Ectodermal cell (in vitro differentiated cells): ENCODE measurements around the gene SMIM13. TPM values are rescaled to one million over a fixed set of nuclear protein-coding genes. Genes with fewer than 3 reads are reported as not detected.
A peak's percentile ranks its signal among the peaks of the same experiment; 100 is the strongest.

Experiments used
- H3K27ac ChIP-seq: 2 replicates; pipeline ENCODE4 v1.7.0; 2013; ENCODE audit warnings: mild to moderate bottlenecking, low read depth, low read length; ENCODE audit not compliant: insufficient read depth, poor library complexity, severe bottlenecking
- H3K27me3 ChIP-seq: 2 replicates; pipeline ENCODE4 v1.7.0; 2013; ENCODE audit warnings: mild to moderate bottlenecking, low read length; ENCODE audit not compliant: insufficient read depth, control insufficient read depth, poor library complexity, severe bottlenecking
- H3K36me3 ChIP-seq: one replicate; pipeline ENCODE4 v1.7.0; 2013; ENCODE audit warnings: low read length; ENCODE audit not compliant: control insufficient read depth, insufficient read depth
- H3K4me1 ChIP-seq: one replicate; pipeline ENCODE4 v1.7.0; 2013; ENCODE audit warnings: low read length; ENCODE audit not compliant: control insufficient read depth, insufficient read depth
- H3K4me3 ChIP-seq: 2 replicates; pipeline ENCODE4 v1.7.0; 2013; ENCODE audit warnings: low read depth, low read length, control low read depth; ENCODE audit not compliant: insufficient read depth
- H3K9me3 ChIP-seq: 2 replicates; pipeline ENCODE4 v1.7.0; 2013; ENCODE audit warnings: mild to moderate bottlenecking, low read length, moderate library complexity; ENCODE audit not compliant: control insufficient read depth
- WGBS, 2 experiments: methylation state at CpG; one replicate each; pipeline ENCODE4 v1.1.7; 2013; ENCODE audit warnings: missing lambda C conversion rate in 2 of 2; 5-methylcytosine and 5-hydroxymethylcytosine counted together
- polyA plus RNA-seq, 4 experiments: library from polyadenylated mRNA; stranded (reverse); fragments of 50-300 nt; gene quantifications; one replicate each; pipeline ENCODE4 v1.2.3, GENCODE V29; 2013

Gene SMIM13
- polyA plus RNA-seq (2013, experiment 1 of 4): 6.3 TPM
- polyA plus RNA-seq (2013, experiment 2 of 4): 8.7 TPM
- 6.5 TPM for polyA plus RNA-seq (2013, experiment 3 of 4)
- polyA plus RNA-seq (2013, experiment 4 of 4): 7.4 TPM

DNA sequence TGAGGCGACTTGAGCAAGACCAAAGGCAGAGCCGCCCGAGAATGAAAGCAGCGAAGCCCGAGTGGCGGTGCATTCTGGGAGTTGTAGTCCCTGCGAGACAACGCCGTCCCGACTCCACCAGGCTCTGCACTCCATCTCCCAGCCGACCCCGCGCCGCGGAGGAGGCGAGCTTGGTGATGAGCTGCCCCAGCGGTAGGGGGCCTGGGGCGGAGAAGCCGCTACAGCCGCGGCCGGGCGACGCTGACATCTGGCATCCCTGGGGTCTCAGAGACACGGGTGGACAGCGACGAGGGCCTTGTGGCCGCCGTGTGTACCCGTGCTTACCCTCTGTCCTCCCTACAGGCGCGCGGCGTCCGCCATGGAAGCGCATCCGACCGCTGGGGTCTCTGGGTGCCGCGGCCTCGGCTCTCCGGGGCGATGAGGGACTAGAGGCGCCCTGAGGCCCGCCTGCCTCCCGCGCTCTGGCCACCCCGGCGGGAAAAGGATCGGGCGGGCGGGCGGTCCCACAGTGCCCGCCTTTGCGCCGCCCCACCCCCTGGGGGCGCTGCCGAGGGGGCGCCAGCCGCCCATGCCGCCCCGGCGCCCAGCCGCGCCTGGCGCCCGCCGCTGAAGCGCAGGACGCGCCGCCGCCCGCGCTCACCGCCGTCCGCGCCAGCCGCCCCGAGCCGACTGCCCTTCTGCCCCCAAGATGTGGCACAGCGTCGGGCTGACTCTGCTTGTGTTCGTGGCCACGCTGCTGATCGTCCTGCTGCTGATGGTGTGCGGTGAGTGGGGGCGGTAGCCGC is at the start of gene SMIM13:
Gene SMIM13 (plus strand): TSS at position 209 of the 785 bp plus-strand sequence. CDS start 480 bp downstream, at position 689.
- H3K4me1 ChIP-seq: peaks cover 9% of the 10 kb centered on the region
- H3K4me3 ChIP-seq: peak within 1 kb of the TSS; percentile 82
- peak within 1 kb of the TSS; percentile 80 for H3K27ac ChIP-seq
- H3K36me3 ChIP-seq: no peaks in the 10 kb centered on the region
- peaks cover 11% of the 10 kb centered on the region for H3K27me3 ChIP-seq
- no peaks in the 10 kb centered on the region for H3K9me3 ChIP-seq
- 0 to 1% methylated on average over 90 of the region's 90 CpGs for WGBS, 2 experiments

- H3K27ac ChIP-seq: no peak within 1 kb of the TSS
- WGBS, 2 experiments: 1% methylated on average over 124 of the region's 124 CpGs
Observed at GRCh38 chr6:11043961-11044711, 49.5 kb upstream of the SMIM13 start, which contains the start of gene ELOVL2. Gene ELOVL2 (minus strand): TSS chr6:11044305. CDS start chr6:11044230, 75 bp downstream.

GRCh38 chr6:11044712-11045167 is 48.9 kb upstream of the SMIM13 start:
- Histone ChIP-seq H3K9me3 (no peaks in the 10 kb centered on the region), H3K27ac (no peak overlapping the region), H3K4me3 (peak overlapping the region; percentile 56), H3K36me3 (no peaks in the 10 kb centered on the region), H3K27me3 (peaks cover 64% of the 10 kb centered on the region), H3K4me1 (no peaks in the 10 kb centered on the region)
- WGBS, 2 experiments: 48 to 51% methylated on average over 23 of the region's 23 CpGs

More at GRCh38 chr6:11043961-11044711, 49.5 kb upstream of the SMIM13 start, which contains the start of gene ELOVL2:
- Histone ChIP-seq H3K9me3 (no peaks in the 10 kb centered on the region), H3K36me3 (no peaks in the 10 kb centered on the region), H3K4me3 (peak within 1 kb of the TSS; percentile 56), H3K4me1 (no peaks in the 10 kb centered on the region), H3K27me3 (peaks cover 64% of the 10 kb centered on the region)

- no peaks in the 10 kb centered on the region for H3K9me3 ChIP-seq
- 91 to 92% methylated on average over 2 of the region's 2 CpGs for WGBS, 2 experiments
- H3K4me3 ChIP-seq: no peak overlapping the region
- peaks cover 6% of the 10 kb centered on the region for H3K27me3 ChIP-seq
- H3K27ac ChIP-seq: no peak overlapping the region
- H3K4me1 ChIP-seq: no peaks in the 10 kb centered on the region
- H3K36me3 ChIP-seq: no peaks in the 10 kb centered on the region
Observed at GRCh38 chr6:11050731-11051130, 42.9 kb upstream of the SMIM13 start.

DNA sequence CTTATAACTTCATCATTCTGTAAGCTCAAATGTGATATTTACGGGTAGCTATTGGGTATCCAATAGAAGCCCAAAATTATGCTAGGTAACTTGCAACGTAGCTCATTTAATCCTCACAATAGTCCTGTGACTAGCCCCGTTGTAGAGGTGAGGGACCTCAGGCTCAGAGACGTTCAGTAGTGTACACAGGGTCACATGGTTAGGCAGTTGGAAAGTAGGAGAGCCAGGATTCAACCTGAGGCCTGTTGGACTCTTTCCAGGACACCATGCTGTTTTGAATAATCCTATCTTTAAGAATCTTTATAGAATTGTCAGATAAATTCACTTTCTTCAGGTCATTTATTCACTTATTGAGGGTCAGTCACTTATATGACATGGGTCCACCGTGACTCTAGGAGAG is 40.3 kb upstream of the SMIM13 start:
- no peaks in the 10 kb centered on the region for H3K27me3 ChIP-seq
- H3K4me1 ChIP-seq: no peaks in the 10 kb centered on the region
- WGBS, 2 experiments: 92 to 94% methylated on average over 5 of the region's 5 CpGs
- H3K36me3 ChIP-seq: no peaks in the 10 kb centered on the region
- H3K27ac ChIP-seq: no peak overlapping the region
- no peaks in the 10 kb centered on the region for H3K9me3 ChIP-seq
- no peak overlapping the region for H3K4me3 ChIP-seq

DNA sequence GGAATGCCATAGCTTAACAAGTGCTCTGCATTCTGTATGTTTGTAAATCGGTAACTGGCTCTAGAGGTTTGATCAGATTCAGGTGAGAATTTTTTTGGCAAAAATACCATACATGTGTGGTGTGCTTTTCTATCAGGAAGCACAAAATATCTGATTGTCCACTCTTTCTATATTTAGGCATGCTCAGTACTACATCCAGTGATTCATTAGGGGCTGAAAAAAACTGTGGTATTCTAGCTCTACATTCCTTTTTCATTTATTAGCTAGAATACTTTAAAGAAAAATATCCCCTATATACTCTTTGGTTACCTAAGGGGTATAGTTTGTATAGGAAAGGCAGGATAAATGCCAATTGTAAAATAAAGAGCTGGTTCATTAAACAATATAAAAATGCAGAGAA is 38.9 kb upstream of the SMIM13 start:
- Histone ChIP-seq H3K27me3 (no peaks in the 10 kb centered on the region), H3K4me3 (no peak overlapping the region), H3K27ac (no peak overlapping the region), H3K9me3 (no peaks in the 10 kb centered on the region), H3K36me3 (no peaks in the 10 kb centered on the region), H3K4me1 (no peaks in the 10 kb centered on the region)
- WGBS, 2 experiments: 93 to 94% methylated on average over 1 of the region's 1 CpG

DNA sequence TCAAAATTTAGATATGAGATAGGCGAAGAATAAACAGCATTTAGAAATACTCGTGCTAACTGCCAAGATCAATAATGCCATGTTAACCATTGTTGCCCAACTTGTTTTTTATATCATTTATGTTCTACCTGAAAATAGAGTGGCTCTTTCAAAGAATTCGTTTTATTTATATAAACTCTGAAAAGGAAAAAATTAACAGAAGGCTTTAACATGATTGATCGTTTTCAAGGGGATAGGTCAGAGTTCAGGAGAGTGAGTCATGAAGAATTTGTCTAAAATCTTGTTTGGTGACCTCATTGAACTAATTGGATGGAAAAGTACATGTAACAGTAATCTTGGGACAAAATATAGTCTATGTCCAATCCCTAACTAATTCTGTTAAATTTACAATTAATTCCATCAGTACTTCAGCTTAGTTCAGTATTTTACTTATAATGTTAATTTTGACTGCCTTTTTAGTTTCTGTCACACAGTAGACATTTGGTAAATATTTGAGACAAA is 38.5 kb upstream of the SMIM13 start:
- WGBS, 2 experiments: 83 to 97% methylated on average over 3 to 4 of the region's 4 CpGs
- Histone ChIP-seq H3K27me3 (no peaks in the 10 kb centered on the region), H3K36me3 (no peaks in the 10 kb centered on the region), H3K4me1 (no peaks in the 10 kb centered on the region), H3K4me3 (no peak overlapping the region), H3K9me3 (no peaks in the 10 kb centered on the region), H3K27ac (no peak overlapping the region)

GRCh38 chr6:11056871-11057270 is 36.8 kb upstream of the SMIM13 start:
- H3K27me3 ChIP-seq: no peaks in the 10 kb centered on the region
- no peaks in the 10 kb centered on the region for H3K9me3 ChIP-seq
- no peak overlapping the region for H3K4me3 ChIP-seq
- no peaks in the 10 kb centered on the region for H3K36me3 ChIP-seq
- H3K4me1 ChIP-seq: no peaks in the 10 kb centered on the region
- 67 to 73% methylated on average over 1 of the region's 1 CpG for WGBS, 2 experiments
- H3K27ac ChIP-seq: no peak overlapping the region

DNA sequence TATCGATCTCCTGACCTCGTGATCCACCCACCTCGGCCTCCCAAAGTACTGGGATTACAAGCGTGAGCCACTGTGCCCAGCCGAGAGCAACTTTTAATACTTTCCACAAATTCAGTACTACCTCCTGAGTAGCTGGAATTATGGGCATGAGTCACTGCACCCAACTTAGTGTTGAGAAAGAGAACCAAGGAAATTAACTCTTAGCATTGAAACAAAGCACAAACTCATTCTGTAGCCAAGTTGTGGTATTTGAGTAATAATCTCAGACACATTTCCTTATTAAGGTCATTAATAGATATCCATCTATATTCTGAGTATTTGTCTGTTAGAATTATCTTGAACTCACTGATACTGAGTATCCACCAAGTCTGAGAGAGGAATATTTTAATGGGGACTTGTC is 35.2 kb upstream of the SMIM13 start:
- Histone ChIP-seq H3K27me3 (no peaks in the 10 kb centered on the region), H3K4me3 (no peak overlapping the region), H3K4me1 (no peaks in the 10 kb centered on the region), H3K27ac (no peak overlapping the region), H3K36me3 (no peaks in the 10 kb centered on the region), H3K9me3 (no peaks in the 10 kb centered on the region)
- WGBS, 2 experiments: 94% methylated on average over 5 of the region's 5 CpGs

- Histone ChIP-seq H3K4me3 (no peak overlapping the region), H3K4me1 (peaks cover 5% of the 10 kb centered on the region), H3K9me3 (no peaks in the 10 kb centered on the region), H3K27me3 (no peaks in the 10 kb centered on the region), H3K27ac (no peak overlapping the region), H3K36me3 (no peaks in the 10 kb centered on the region)
- WGBS, 2 experiments: 97 to 100% methylated on average over 2 to 3 of the region's 4 CpGs
Observed at GRCh38 chr6:11062083-11062482, 31.6 kb upstream of the SMIM13 start.
